ENCODE data around the gene HPCAL1. TPM values are rescaled to one million over a fixed set of nuclear protein-coding genes. Genes with fewer than 3 reads are reported as not detected.

Gene HPCAL1
- total and polyA plus RNA-seq, 2 experiments from 2014 or later: 58.9 to 65.4 TPM

GRCh38 chr2:10415048-10415447 lies 112.3 kb downstream of the HPCAL1 start:
- WGBS, 2 experiments (ENCODE audit: low coverage in 1 of 2, low lambda C conversion rate in 2 of 2, missing lambda C conversion rate in 2 of 2): 96 to 100% methylated on average over 5 to 8 of the region's 8 CpGs
- H3K79me2 ChIP-seq (ENCODE audit: insufficient read depth): no peaks in the 10 kb centered on the region
- H3K27ac ChIP-seq: no peak overlapping the region

DNA sequence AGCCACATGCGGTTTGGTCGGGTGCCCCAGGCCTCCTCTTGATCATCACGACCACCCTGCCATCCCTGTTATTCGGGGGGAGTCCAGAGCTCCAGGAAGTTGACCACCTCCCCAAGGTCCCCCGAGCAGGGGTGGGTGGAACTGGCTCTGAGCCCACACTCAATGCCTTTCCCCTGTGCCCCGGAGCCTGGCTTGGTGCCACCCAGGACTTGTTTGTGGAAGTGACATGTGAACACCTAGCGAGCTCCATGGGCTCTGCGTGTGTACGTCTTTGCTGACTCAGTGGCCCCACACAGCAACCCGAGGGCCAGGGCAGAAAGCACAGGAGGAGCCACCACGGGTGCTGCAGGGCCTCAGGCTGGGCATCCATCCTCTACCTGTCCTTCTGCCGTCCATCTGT lies 112.9 kb downstream of the HPCAL1 start:
- Histone ChIP-seq H2AFZ (no peak overlapping the region), H3K27ac (no peak overlapping the region), H3K4me1 (ENCODE audit: insufficient read depth) (peaks cover 7% of the 10 kb centered on the region; the same call in 1 of the 2 replicates), H3K27me3 (replicated peaks; ENCODE audit: insufficient read depth) (no peaks in the 10 kb centered on the region), H3K4me2 (ENCODE audit: unreplicated experiment) (no peak overlapping the region), H3K9me2 (ENCODE audit: insufficient read depth) (no peaks in the 10 kb centered on the region), H3K4me3 (no peak overlapping the region), H3K9ac (no peak overlapping the region), H3F3A (ENCODE audit: insufficient read depth) (no peaks in the 10 kb centered on the region), H3K9me3 (ENCODE audit: low read depth) (no peaks in the 10 kb centered on the region), H3K36me3 (ENCODE audit: low read depth) (no peaks in the 10 kb centered on the region), H4K20me1 (ENCODE audit: insufficient read depth) (no peaks in the 10 kb centered on the region), H3K79me2 (ENCODE audit: insufficient read depth) (no peaks in the 10 kb centered on the region)
- DNase-seq: no peak
- 95 to 98% methylated on average over 12 of the region's 12 CpGs for WGBS, 2 experiments (ENCODE audit: low coverage in 1 of 2, low lambda C conversion rate in 2 of 2, missing lambda C conversion rate in 2 of 2)
- TF ChIP-seq EZH2 (IDR thresholded peaks at IDR 0.05; ENCODE audit: insufficient read depth, poor library complexity, severe bottlenecking) (no peak), EZH2phosphoT487 (IDR thresholded peaks at IDR 0.05; ENCODE audit: insufficient read depth, low read depth) (no peak)
- in situ Hi-C loops (cut with MboI): loop anchor here (10.0 kb wide), 1 partner anchor 281 kb away; no protein-coding TSS in a partner anchor

More at GRCh38 chr2:10415048-10415447, 112.3 kb downstream of the HPCAL1 start:
- peaks cover 7% of the 10 kb centered on the region; the same call in 1 of the 2 replicates for H3K4me1 ChIP-seq (ENCODE audit: insufficient read depth)
- no peak overlapping the region for H2AFZ ChIP-seq
- no peaks in the 10 kb centered on the region for H3K9me2 ChIP-seq (ENCODE audit: insufficient read depth)
- no peaks in the 10 kb centered on the region for H4K20me1 ChIP-seq (ENCODE audit: insufficient read depth)
- no peaks in the 10 kb centered on the region for H3K36me3 ChIP-seq (ENCODE audit: low read depth)
- no peaks in the 10 kb centered on the region for H3K9me3 ChIP-seq (ENCODE audit: low read depth)
- no peak overlapping the region for H3K9ac ChIP-seq
- DNase-seq: no peak
- in situ Hi-C loops (cut with MboI): loop anchor here (10.0 kb wide), 1 partner anchor 280 kb away; no protein-coding TSS in a partner anchor
- no peak overlapping the region for H3K4me2 ChIP-seq (ENCODE audit: unreplicated experiment)
- H3K27me3 ChIP-seq (replicated peaks; ENCODE audit: insufficient read depth): no peaks in the 10 kb centered on the region
- H3F3A ChIP-seq (ENCODE audit: insufficient read depth): no peaks in the 10 kb centered on the region
- TF ChIP-seq EZH2phosphoT487 (IDR thresholded peaks at IDR 0.05; ENCODE audit: insufficient read depth, low read depth): no peak
- TF ChIP-seq EZH2 (IDR thresholded peaks at IDR 0.05; ENCODE audit: insufficient read depth, poor library complexity, severe bottlenecking): no peak
- no peak overlapping the region for H3K4me3 ChIP-seq

GRCh38 chr2:10417551-10418335 lies 115.0 kb downstream of the HPCAL1 start:
- peaks cover 7% of the 10 kb centered on the region; the same call in 1 of the 2 replicates for H3K4me1 ChIP-seq (ENCODE audit: insufficient read depth)
- TF ChIP-seq EZH2 (IDR thresholded peaks at IDR 0.05; ENCODE audit: insufficient read depth, poor library complexity, severe bottlenecking) (no peak), EZH2phosphoT487 (IDR thresholded peaks at IDR 0.05; ENCODE audit: insufficient read depth, low read depth) (no peak)

GRCh38 chr2:10419553-10420257 lies 117.0 kb downstream of the HPCAL1 start:
- Histone ChIP-seq H3K4me2 (ENCODE audit: unreplicated experiment) (no peak overlapping the region), H2AFZ (no peak overlapping the region), H3K79me2 (ENCODE audit: insufficient read depth) (no peaks in the 10 kb centered on the region), H3F3A (ENCODE audit: insufficient read depth) (no peaks in the 10 kb centered on the region), H3K9me2 (ENCODE audit: insufficient read depth) (no peaks in the 10 kb centered on the region), H3K4me1 (ENCODE audit: insufficient read depth) (no peaks in the 10 kb centered on the region), H3K27me3 (replicated peaks; ENCODE audit: insufficient read depth) (no peaks in the 10 kb centered on the region), H4K20me1 (ENCODE audit: insufficient read depth) (no peaks in the 10 kb centered on the region), H3K27ac (no peak overlapping the region), H3K9me3 (ENCODE audit: low read depth) (no peaks in the 10 kb centered on the region), H3K4me3 (no peak overlapping the region), H3K36me3 (ENCODE audit: low read depth) (no peaks in the 10 kb centered on the region), H3K9ac (no peak overlapping the region)
- in situ Hi-C loops (cut with MboI): loop anchor here (10.0 kb wide), 1 partner anchor 285 kb away; no protein-coding TSS in a partner anchor
- DNase-seq: no peak
- no peak for TF ChIP-seq EZH2 (IDR thresholded peaks at IDR 0.05; ENCODE audit: insufficient read depth, poor library complexity, severe bottlenecking)
- TF ChIP-seq EZH2phosphoT487 (IDR thresholded peaks at IDR 0.05; ENCODE audit: insufficient read depth, low read depth): no peak
- 97 to 98% methylated on average over 48 to 54 of the region's 54 CpGs for WGBS, 2 experiments (ENCODE audit: low coverage in 1 of 2, low lambda C conversion rate in 2 of 2, missing lambda C conversion rate in 2 of 2)

More at GRCh38 chr2:10417551-10418335, 115.0 kb downstream of the HPCAL1 start:
- Histone ChIP-seq H3K9me2 (ENCODE audit: insufficient read depth) (no peaks in the 10 kb centered on the region), H4K20me1 (ENCODE audit: insufficient read depth) (no peaks in the 10 kb centered on the region), H2AFZ (no peak overlapping the region), H3K27me3 (replicated peaks; ENCODE audit: insufficient read depth) (no peaks in the 10 kb centered on the region), H3K4me2 (ENCODE audit: unreplicated experiment) (no peak overlapping the region), H3K9me3 (ENCODE audit: low read depth) (no peaks in the 10 kb centered on the region), H3K4me3 (no peak overlapping the region), H3F3A (ENCODE audit: insufficient read depth) (no peaks in the 10 kb centered on the region), H3K9ac (no peak overlapping the region), H3K79me2 (ENCODE audit: insufficient read depth) (no peaks in the 10 kb centered on the region), H3K27ac (no peak overlapping the region), H3K36me3 (ENCODE audit: low read depth) (no peaks in the 10 kb centered on the region)
- WGBS, 2 experiments (ENCODE audit: low coverage in 1 of 2, low lambda C conversion rate in 2 of 2, missing lambda C conversion rate in 2 of 2): 90 to 91% methylated on average over 6 of the region's 6 CpGs
- in situ Hi-C loops (cut with MboI): loop anchor here (10.0 kb wide), 1 partner anchor 283 kb away; no protein-coding TSS in a partner anchor
- DNase-seq: no peak
